Stimulated activated CD8-positive, alpha-beta memory T cell treated with anti-CD3 and anti-CD28 coated beads, Interleukin-4, amount 100 ng/mL, for 4 hours (primary cell): ENCODE results near the gene MUC2.

Experiments used
- DNase-seq, 2 donors: peaks; one replicate each; pipeline ENCODE4 v3.0.0-alpha.2; 2020; ENCODE audit warnings: low read depth in 2 of 2, low spot score in 1 of 2

The MUC2 gene

GRCh38 chr11:1074244-1075221, at the start of gene MUC2:
MUC2 (plus strand) TSS chr11:1074874.
- DNase-seq: no peak

- no peak for DNase-seq
Measured at GRCh38 chr11:1025410-1026162, 49.1 kb upstream of the MUC2 start.

- no peak for DNase-seq
Measured at GRCh38 chr11:1026163-1026450, 48.6 kb upstream of the MUC2 start.

GRCh38 chr11:1026641-1027482, 47.8 kb upstream of the MUC2 start:
- no peak for DNase-seq

GRCh38 chr11:1027483-1028290, 47.0 kb upstream of the MUC2 start:
- DNase-seq: no peak

- DNase-seq: no peak
Measured at GRCh38 chr11:1028291-1028540, 46.5 kb upstream of the MUC2 start.

- no peak for DNase-seq
Measured at GRCh38 chr11:1028616-1029015, 46.1 kb upstream of the MUC2 start.

- DNase-seq: no peak
Measured at GRCh38 chr11:1029051-1029450, 45.6 kb upstream of the MUC2 start.

- DNase-seq: no peak
Measured at GRCh38 chr11:1029654-1030053, 45.0 kb upstream of the MUC2 start.

GRCh38 chr11:1030086-1030485, 44.6 kb upstream of the MUC2 start:
- no peak for DNase-seq

- DNase-seq: no peak
Measured at GRCh38 chr11:1030556-1030955, 44.1 kb upstream of the MUC2 start.

- DNase-seq: no peak
Measured at GRCh38 chr11:1031121-1031899, 43.4 kb upstream of the MUC2 start.

- DNase-seq: no peak
Measured at GRCh38 chr11:1032310-1032891, 42.3 kb upstream of the MUC2 start.

GRCh38 chr11:1033016-1033798, 41.5 kb upstream of the MUC2 start:
- no peak for DNase-seq

GRCh38 chr11:1034001-1034400, 40.7 kb upstream of the MUC2 start:
- no peak for DNase-seq

- DNase-seq: no peak
Measured at GRCh38 chr11:1034456-1035295, 40.0 kb upstream of the MUC2 start.

- DNase-seq: no peak
Measured at GRCh38 chr11:1035577-1036283, 38.9 kb upstream of the MUC2 start.
